Measurements from ENCODE around the gene ZBTB49.
"Not testable (repeated sequence)": the region's sequence is repeated elsewhere in the genome, so short reads cannot be mapped to it uniquely, and the experiment has no call there.

The ZBTB49 gene

GRCh38 chr4:4289941-4290850 is at the start of gene ZBTB49, which contains the start of gene LYAR:
ZBTB49 (plus strand) TSS chr4:4290251; CDS start chr4:4299946, 9,695 bp downstream.
LYAR (minus strand) TSS chr4:4290154; CDS start chr4:4283742, 6,412 bp downstream.
- no peak for TF ChIP-seq ZNF274 (IDR thresholded peaks at IDR 0.05; ENCODE audit: low read depth, low read length)
- H3K4me3 ChIP-seq (ENCODE audit: low read length): peak within 1 kb of the TSS; percentile 90

GRCh38 chr4:4245172-4245571 is 44.9 kb upstream of the ZBTB49 start:
- no peak overlapping the region for H3K4me3 ChIP-seq (ENCODE audit: low read length)
- no peak for TF ChIP-seq ZNF274 (IDR thresholded peaks at IDR 0.05; ENCODE audit: low read depth, low read length)

GRCh38 chr4:4247696-4248028 is 42.4 kb upstream of the ZBTB49 start:
- H3K4me3 ChIP-seq (ENCODE audit: low read length): peak overlapping the region; percentile 94
- TF ChIP-seq ZNF274 (IDR thresholded peaks at IDR 0.05; ENCODE audit: low read depth, low read length): no peak

GRCh38 chr4:4248029-4248884 is 41.8 kb upstream of the ZBTB49 start, which contains the start of gene TMEM128:
TMEM128 (minus strand) TSS chr4:4248223; CDS start chr4:4248202, 21 bp downstream.
- TF ChIP-seq ZNF274 (IDR thresholded peaks at IDR 0.05; ENCODE audit: low read depth, low read length): no peak
- H3K4me3 ChIP-seq (ENCODE audit: low read length): peak within 1 kb of the TSS; percentile 94

- peak overlapping the region; percentile 94; the same call in 1 of the 2 replicates for H3K4me3 ChIP-seq (ENCODE audit: low read length)
- TF ChIP-seq ZNF274 (IDR thresholded peaks at IDR 0.05; ENCODE audit: low read depth, low read length): no peak
Observed at GRCh38 chr4:4248885-4249203, 41.2 kb upstream of the ZBTB49 start.

GRCh38 chr4:4249342-4249741 is 40.7 kb upstream of the ZBTB49 start:
- H3K4me3 ChIP-seq (ENCODE audit: low read length): not testable (repeated sequence)

- no peak for TF ChIP-seq ZNF274 (IDR thresholded peaks at IDR 0.05; ENCODE audit: low read depth, low read length)
- no peak overlapping the region for H3K4me3 ChIP-seq (ENCODE audit: low read length)
Observed at GRCh38 chr4:4249866-4250265, 40.2 kb upstream of the ZBTB49 start.

GRCh38 chr4:4254199-4254598 is 35.9 kb upstream of the ZBTB49 start:
- no peak overlapping the region for H3K4me3 ChIP-seq (ENCODE audit: low read length)
- TF ChIP-seq ZNF274 (IDR thresholded peaks at IDR 0.05; ENCODE audit: low read depth, low read length): no peak

GRCh38 chr4:4254666-4255065 is 35.4 kb upstream of the ZBTB49 start:
- no peak for TF ChIP-seq ZNF274 (IDR thresholded peaks at IDR 0.05; ENCODE audit: low read depth, low read length)
- no peak overlapping the region for H3K4me3 ChIP-seq (ENCODE audit: low read length)

GRCh38 chr4:4256799-4257198 is 33.3 kb upstream of the ZBTB49 start:
- no peak overlapping the region for H3K4me3 ChIP-seq (ENCODE audit: low read length)
- TF ChIP-seq ZNF274 (IDR thresholded peaks at IDR 0.05; ENCODE audit: low read depth, low read length): no peak

- not testable (repeated sequence) for H3K4me3 ChIP-seq (ENCODE audit: low read length)
Observed at GRCh38 chr4:4257705-4258104, 32.3 kb upstream of the ZBTB49 start.

- no peak for TF ChIP-seq ZNF274 (IDR thresholded peaks at IDR 0.05; ENCODE audit: low read depth, low read length)
- no peak overlapping the region for H3K4me3 ChIP-seq (ENCODE audit: low read length)
Observed at GRCh38 chr4:4259484-4260100, 30.5 kb upstream of the ZBTB49 start.

GRCh38 chr4:4260185-4260751 is 29.8 kb upstream of the ZBTB49 start:
- TF ChIP-seq ZNF274 (IDR thresholded peaks at IDR 0.05; ENCODE audit: low read depth, low read length): no peak
- no peak overlapping the region for H3K4me3 ChIP-seq (ENCODE audit: low read length)

GRCh38 chr4:4267981-4268380 is 22.1 kb upstream of the ZBTB49 start:
- no peak overlapping the region for H3K4me3 ChIP-seq (ENCODE audit: low read length)
- no peak for TF ChIP-seq ZNF274 (IDR thresholded peaks at IDR 0.05; ENCODE audit: low read depth, low read length)
